A549 (cell line): ENCODE measurements around the gene PTPRD.

Source experiments
- EHMT2 ChIP-seq: fragments of 200-600 bp; sonication (generic); IDR thresholded peaks from 2 replicates; pipeline ENCODE4 v1.6.1; 2016; ENCODE audit warnings: antibody characterized with exemption, low read depth, mild to moderate bottlenecking, moderate library complexity
- POLR2A ChIP-seq: IDR thresholded peaks from 2 replicates; pipeline ENCODE4 v1.6.1; 2012; ENCODE audit warnings: mild to moderate bottlenecking, low read length
- TF ChIP-seq, protein P1 (sequence below): fragments of >200 bp; sonication (Bioruptor Twin); formaldehyde crosslinking; IDR thresholded peaks from 3 replicates; pipeline ENCODE4 v1.5.1; 2016

DNA sequence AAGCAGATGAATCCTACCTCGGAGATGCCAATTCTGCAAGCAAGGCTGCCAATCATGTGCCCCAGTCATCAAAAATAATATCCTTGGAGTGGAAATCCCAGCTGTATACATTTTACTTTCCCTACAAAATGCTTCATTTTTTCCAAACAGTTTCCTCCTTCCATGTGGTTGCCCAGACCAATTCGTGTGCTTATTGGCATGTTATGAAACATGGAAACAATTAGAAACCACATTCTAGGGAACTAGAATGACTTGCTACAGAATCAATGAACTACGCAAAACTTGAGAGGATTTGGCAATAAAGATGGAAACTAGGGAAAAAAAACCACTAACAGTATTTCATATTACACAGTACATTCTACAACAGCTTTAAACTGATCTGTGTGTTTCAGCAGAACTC is 2228.7 kb downstream of the PTPRD start:
- TF ChIP-seq POLR2A (no peak), EHMT2 (no peak)
- TF ChIP-seq, protein P1, sequence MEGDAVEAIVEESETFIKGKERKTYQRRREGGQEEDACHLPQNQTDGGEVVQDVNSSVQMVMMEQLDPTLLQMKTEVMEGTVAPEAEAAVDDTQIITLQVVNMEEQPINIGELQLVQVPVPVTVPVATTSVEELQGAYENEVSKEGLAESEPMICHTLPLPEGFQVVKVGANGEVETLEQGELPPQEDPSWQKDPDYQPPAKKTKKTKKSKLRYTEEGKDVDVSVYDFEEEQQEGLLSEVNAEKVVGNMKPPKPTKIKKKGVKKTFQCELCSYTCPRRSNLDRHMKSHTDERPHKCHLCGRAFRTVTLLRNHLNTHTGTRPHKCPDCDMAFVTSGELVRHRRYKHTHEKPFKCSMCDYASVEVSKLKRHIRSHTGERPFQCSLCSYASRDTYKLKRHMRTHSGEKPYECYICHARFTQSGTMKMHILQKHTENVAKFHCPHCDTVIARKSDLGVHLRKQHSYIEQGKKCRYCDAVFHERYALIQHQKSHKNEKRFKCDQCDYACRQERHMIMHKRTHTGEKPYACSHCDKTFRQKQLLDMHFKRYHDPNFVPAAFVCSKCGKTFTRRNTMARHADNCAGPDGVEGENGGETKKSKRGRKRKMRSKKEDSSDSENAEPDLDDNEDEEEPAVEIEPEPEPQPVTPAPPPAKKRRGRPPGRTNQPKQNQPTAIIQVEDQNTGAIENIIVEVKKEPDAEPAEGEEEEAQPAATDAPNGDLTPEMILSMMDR: no peak
